ENCODE measurements around the gene C20orf202. TPM values are rescaled to one million over a fixed set of nuclear protein-coding genes. Genes with fewer than 3 reads are reported as not detected.

The C20orf202 gene
- total and polyA plus RNA-seq, 2 experiments from 2014 or later = not detected

DNA sequence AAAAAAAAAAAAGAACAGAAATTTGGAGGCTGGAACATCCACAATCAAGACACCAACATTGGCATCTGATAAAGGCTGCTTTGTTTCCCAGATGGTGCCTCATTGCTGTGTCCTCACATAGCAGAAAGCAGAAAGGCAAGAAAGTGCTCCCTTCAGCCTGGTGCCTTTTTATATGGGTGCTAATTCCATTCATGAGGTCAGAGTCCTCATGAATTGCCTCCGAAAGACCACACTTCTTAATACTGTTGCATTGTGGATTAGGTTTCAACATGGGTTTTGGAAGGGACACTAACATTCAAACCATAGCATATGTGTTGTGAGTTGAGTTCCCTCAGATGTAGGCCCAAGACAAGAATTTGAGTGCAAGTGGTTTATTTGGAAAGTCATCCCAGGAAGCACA is 8.0 kb upstream of the C20orf202 start (continued):
- TF ChIP-seq, protein P1, sequence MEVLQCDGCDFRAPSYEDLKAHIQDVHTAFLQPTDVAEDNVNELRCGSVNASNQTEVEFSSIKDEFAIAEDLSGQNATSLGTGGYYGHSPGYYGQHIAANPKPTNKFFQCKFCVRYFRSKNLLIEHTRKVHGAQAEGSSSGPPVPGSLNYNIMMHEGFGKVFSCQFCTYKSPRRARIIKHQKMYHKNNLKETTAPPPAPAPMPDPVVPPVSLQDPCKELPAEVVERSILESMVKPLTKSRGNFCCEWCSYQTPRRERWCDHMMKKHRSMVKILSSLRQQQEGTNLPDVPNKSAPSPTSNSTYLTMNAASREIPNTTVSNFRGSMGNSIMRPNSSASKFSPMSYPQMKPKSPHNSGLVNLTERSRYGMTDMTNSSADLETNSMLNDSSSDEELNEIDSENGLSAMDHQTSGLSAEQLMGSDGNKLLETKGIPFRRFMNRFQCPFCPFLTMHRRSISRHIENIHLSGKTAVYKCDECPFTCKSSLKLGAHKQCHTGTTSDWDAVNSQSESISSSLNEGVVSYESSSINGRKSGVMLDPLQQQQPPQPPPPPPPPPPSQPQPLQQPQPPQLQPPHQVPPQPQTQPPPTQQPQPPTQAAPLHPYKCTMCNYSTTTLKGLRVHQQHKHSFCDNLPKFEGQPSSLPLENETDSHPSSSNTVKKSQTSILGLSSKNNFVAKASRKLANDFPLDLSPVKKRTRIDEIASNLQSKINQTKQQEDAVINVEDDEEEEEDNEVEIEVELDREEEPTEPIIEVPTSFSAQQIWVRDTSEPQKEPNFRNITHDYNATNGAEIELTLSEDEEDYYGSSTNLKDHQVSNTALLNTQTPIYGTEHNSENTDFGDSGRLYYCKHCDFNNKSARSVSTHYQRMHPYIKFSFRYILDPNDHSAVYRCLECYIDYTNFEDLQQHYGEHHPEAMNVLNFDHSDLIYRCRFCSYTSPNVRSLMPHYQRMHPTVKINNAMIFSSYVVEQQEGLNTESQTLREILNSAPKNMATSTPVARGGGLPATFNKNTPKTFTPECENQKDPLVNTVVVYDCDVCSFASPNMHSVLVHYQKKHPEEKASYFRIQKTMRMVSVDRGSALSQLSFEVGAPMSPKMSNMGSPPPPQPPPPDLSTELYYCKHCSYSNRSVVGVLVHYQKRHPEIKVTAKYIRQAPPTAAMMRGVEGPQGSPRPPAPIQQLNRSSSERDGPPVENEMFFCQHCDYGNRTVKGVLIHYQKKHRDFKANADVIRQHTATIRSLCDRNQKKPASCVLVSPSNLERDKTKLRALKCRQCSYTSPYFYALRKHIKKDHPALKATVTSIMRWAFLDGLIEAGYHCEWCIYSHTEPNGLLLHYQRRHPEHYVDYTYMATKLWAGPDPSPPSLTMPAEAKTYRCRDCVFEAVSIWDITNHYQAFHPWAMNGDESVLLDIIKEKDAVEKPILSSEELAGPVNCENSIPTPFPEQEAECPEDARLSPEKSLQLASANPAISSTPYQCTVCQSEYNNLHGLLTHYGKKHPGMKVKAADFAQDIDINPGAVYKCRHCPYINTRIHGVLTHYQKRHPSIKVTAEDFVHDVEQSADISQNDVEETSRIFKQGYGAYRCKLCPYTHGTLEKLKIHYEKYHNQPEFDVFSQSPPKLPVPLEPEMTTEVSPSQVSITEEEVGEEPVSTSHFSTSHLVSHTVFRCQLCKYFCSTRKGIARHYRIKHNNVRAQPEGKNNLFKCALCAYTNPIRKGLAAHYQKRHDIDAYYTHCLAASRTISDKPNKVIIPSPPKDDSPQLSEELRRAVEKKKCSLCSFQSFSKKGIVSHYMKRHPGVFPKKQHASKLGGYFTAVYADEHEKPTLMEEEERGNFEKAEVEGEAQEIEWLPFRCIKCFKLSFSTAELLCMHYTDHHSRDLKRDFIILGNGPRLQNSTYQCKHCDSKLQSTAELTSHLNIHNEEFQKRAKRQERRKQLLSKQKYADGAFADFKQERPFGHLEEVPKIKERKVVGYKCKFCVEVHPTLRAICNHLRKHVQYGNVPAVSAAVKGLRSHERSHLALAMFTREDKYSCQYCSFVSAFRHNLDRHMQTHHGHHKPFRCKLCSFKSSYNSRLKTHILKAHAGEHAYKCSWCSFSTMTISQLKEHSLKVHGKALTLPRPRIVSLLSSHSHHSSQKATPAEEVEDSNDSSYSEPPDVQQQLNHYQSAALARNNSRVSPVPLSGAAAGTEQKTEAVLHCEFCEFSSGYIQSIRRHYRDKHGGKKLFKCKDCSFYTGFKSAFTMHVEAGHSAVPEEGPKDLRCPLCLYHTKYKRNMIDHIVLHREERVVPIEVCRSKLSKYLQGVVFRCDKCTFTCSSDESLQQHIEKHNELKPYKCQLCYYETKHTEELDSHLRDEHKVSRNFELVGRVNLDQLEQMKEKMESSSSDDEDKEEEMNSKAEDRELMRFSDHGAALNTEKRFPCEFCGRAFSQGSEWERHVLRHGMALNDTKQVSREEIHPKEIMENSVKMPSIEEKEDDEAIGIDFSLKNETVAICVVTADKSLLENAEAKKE (CRISPR knock-in tag; IDR thresholded peaks at IDR 0.05) = no peak

DNA sequence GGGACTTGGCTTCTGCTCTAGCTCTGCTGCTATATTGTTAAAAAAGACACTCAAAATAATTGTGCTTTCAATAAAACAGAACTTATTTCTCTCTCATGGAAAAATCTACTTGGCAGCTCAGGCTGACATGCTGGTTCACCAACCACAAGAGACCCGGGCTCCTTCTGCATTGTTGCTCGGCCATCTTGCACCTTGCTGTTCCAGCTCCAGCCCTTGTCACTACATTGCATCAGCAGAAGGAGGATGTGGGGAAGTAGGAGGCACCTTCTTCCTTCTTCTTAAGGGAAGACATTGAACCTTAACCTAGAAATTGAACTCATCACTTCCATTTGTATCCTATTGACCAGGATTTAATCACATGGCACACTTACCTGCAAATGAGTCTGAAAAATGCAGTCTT is 6.6 kb upstream of the C20orf202 start:
- Mint-ChIP-seq H3K4me1 (no peaks in the 10 kb centered on the region), H3K27ac (no peak overlapping the region), H3K36me3 (ENCODE audit: low read depth) (no peaks in the 10 kb centered on the region), H3K4me3 (no peak overlapping the region), H3K9me3 (no peaks in the 10 kb centered on the region), H3K27me3 (ENCODE audit: insufficient read depth, low read depth, poor library complexity) (peaks cover 1% of the 10 kb centered on the region)
- Histone ChIP-seq H3K79me2 (replicated peaks; ENCODE audit: insufficient read depth) (no peaks in the 10 kb centered on the region), H2AFZ (no peak overlapping the region), H3K4me3 (no peak overlapping the region), H3K36me3 (ENCODE audit: insufficient read depth) (no peaks in the 10 kb centered on the region), H3K4me2 (no peak overlapping the region), H3F3A (replicated peaks; ENCODE audit: low read depth) (no peaks in the 10 kb centered on the region), H3K27me3 (ENCODE audit: insufficient read depth) (no peaks in the 10 kb centered on the region), H3K4me1 (ENCODE audit: insufficient read depth) (no peaks in the 10 kb centered on the region), H3K27ac (ENCODE audit: low read depth) (no peak overlapping the region), H3K9me2 (ENCODE audit: insufficient read depth) (no peaks in the 10 kb centered on the region), H4K20me1 (replicated peaks; ENCODE audit: insufficient read depth) (no peaks in the 10 kb centered on the region)
- ATAC-seq = no peak
- no peak for DNase-seq (ENCODE audit: low spot score)
- no peak for TF ChIP-seq ZNF114 (CRISPR knock-in tag; IDR thresholded peaks at IDR 0.05)
- no peak for TF ChIP-seq EZH2 (IDR thresholded peaks at IDR 0.05; ENCODE audit: low read depth, unreplicated experiment)
- no peak for TF ChIP-seq ZNF331 (CRISPR knock-in tag; IDR thresholded peaks at IDR 0.05; ENCODE audit: low read depth)
- TF ChIP-seq JUNB (IDR thresholded peaks at IDR 0.05; ENCODE audit: unreplicated experiment) = no peak
- no peak for TF ChIP-seq POLR2AphosphoS5 (IDR thresholded peaks at IDR 0.05; ENCODE audit: low read depth)
- no peak for TF ChIP-seq NANOG (IDR thresholded peaks at IDR 0.05; ENCODE audit: borderline replicate concordance)
- no peak for TF ChIP-seq EZH2phosphoT487 (IDR thresholded peaks at IDR 0.05; ENCODE audit: unreplicated experiment)
- no peak for TF ChIP-seq STAT1 (IDR thresholded peaks at IDR 0.05; ENCODE audit: unreplicated experiment)
- TF ChIP-seq, protein P2, sequence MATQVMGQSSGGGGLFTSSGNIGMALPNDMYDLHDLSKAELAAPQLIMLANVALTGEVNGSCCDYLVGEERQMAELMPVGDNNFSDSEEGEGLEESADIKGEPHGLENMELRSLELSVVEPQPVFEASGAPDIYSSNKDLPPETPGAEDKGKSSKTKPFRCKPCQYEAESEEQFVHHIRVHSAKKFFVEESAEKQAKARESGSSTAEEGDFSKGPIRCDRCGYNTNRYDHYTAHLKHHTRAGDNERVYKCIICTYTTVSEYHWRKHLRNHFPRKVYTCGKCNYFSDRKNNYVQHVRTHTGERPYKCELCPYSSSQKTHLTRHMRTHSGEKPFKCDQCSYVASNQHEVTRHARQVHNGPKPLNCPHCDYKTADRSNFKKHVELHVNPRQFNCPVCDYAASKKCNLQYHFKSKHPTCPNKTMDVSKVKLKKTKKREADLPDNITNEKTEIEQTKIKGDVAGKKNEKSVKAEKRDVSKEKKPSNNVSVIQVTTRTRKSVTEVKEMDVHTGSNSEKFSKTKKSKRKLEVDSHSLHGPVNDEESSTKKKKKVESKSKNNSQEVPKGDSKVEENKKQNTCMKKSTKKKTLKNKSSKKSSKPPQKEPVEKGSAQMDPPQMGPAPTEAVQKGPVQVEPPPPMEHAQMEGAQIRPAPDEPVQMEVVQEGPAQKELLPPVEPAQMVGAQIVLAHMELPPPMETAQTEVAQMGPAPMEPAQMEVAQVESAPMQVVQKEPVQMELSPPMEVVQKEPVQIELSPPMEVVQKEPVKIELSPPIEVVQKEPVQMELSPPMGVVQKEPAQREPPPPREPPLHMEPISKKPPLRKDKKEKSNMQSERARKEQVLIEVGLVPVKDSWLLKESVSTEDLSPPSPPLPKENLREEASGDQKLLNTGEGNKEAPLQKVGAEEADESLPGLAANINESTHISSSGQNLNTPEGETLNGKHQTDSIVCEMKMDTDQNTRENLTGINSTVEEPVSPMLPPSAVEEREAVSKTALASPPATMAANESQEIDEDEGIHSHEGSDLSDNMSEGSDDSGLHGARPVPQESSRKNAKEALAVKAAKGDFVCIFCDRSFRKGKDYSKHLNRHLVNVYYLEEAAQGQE (IDR thresholded peaks at IDR 0.05; ENCODE audit: unreplicated experiment) = no peak
- no peak for TF ChIP-seq CREB1 (CRISPR knock-in tag; IDR thresholded peaks at IDR 0.05; ENCODE audit: low read depth)
